NCI-H2029 (cell line): ENCODE results near the gene SPRYD7.
"Not testable (repeated sequence)": the region's sequence is repeated elsewhere in the genome, so short reads cannot be mapped to it uniquely, and the experiment has no call there.

Experiments used
- DNase-seq: peaks from one replicate; lab custom pipeline; 2025; lab: John Stamatoyannopoulos, UW

Gene SPRYD7, protein sequence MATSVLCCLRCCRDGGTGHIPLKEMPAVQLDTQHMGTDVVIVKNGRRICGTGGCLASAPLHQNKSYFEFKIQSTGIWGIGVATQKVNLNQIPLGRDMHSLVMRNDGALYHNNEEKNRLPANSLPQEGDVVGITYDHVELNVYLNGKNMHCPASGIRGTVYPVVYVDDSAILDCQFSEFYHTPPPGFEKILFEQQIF

DNA sequence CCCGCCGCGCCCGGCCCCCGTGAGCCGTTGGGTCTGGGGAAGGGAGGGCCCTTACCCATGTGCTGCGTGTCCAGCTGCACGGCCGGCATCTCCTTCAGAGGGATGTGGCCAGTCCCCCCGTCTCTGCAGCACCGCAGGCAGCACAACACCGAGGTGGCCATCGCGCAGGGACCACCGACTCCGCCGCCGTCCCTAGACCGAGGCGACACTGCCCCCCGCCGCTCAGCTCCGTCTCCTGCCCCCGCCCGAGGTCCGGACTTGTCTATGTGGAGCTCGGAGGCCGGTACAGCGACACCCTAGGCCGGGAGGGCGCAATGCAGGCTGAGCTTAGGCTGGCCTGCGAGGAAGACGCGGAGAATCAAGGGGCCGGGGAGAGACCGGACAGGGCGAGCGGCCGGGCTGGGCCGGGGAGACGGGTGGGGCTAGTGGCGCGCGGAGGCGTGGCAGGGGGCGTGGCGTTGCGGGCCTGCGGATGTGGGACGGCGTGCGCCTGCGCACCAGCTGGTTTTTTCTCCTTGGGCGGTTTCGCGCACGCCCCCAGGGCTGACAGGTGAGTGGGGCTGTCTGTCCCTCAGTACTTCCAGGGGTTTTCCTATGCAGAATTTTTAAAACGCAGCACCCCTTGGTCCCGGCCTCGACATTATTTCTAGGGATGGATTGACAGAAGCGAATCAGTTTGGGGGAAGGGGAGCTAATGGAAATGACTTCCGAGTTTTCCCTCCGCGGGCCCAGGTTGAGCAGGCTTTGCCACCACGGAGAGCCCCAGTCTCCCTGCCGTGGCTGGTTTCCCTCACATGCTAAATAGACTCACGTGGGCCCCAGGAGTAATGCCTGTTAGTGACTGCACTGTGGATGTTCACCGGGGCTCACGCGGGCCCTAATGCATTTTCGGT is at the start of gene SPRYD7:
Gene SPRYD7, minus strand, starts transcription at position 266 of the 893 bp plus-strand sequence. Its CDS starts 105 bp downstream, at position 161.
- DNase-seq = peak; percentile 83

DNA sequence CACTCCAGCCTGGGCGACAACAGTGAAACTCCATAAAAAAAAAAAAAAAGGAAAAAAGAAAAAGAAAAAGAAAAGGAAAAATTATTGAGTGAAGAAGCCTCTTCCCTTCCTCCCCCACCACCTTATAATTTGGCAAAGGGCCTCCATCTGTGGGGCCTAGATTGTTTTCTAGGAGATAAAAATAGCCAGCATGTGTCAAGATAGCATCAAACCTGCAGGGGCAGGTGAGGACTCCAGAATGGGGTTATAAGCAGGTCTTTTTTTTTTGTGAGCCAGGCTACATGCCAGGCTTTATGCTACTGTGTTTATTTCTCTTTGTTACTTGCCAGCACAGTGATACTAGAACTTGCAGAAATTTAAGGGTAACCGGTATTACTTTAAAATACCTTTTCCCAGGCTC is 49.0 kb upstream of the SPRYD7 start:
- peak; percentile 17 for DNase-seq

DNA sequence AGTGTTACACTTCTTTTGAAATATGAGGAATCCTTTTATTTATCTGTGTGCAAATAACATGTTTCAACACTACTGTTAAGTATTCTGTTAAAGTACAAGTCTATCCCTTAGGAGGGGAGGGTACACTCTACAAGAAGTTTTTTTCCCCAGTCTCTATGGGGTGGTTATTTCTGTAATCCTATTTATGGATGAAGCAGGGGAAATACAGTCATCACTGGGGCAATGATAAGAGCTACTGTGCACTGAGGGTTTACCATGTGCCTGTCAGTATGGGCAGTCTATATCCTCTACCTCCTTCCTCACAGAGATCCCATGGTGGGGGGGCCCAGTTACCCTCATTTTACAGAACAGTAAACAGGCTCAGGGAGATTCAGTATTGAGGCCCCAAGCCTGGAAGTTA is 44.1 kb upstream of the SPRYD7 start:
- DNase-seq = no peak

DNA sequence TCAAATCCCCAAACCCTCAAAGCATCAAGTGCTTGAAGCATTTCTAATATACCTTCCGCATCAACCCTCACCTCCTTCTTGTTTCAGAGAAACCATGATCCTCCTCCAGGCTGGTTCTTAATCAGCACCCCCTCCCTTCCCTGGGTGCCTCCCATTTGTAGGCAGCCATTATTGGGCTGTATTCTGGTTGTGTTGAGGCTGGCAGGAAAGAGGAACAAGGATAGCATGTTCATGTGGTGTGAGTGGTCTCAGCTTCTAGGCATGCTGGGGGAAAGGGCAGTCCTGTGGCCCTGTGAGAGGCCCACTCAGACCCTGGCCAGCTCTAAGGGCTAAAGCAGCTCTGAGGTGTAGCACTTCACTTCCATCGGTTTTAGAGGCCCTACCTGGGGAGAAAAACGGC is 41.9 kb upstream of the SPRYD7 start:
- no peak for DNase-seq

DNA sequence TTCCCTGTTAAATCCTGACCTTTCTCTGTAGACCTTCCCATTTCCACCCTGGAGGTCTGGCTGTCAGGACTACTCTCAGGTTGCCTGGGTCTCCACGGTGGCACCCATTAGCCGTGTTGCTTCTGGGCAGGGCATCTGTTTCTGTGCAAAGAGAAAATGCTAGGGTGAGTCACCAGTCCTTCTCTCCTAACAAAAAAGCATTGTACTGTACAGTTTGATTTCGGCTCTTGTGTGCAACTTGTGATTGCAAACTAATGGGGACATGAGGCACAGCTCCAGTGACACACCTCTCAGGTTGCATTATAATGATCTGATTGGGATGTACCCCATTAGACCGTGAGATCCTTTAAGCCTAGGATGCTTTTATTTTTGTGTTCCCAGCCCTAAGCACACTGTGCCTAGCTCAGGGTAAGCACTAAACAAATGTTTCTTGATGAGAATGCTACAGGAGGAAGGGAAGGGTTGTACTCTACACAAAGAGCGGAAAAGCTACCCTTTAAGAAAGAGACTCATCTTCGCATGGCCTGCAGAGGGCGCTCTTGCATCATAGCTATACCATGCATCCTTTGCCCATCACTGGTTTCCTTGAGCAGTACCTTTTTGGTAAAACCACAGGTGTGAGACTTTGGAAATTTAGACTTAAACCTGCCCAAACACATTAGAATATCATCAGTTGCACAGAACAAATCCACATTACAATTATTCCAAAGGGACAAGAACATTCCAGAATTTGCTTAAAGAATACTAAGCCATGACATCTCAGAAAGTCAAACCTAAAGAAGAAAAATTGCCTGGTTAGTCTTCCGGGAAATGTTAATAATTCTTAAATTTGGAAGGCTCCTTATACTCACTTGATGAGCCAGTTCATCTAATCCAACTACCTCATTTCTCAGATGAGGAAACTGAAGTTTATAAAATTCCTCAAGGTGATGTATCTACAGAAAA is 40.4 kb upstream of the SPRYD7 start:
- peak; percentile 5 for DNase-seq

DNA sequence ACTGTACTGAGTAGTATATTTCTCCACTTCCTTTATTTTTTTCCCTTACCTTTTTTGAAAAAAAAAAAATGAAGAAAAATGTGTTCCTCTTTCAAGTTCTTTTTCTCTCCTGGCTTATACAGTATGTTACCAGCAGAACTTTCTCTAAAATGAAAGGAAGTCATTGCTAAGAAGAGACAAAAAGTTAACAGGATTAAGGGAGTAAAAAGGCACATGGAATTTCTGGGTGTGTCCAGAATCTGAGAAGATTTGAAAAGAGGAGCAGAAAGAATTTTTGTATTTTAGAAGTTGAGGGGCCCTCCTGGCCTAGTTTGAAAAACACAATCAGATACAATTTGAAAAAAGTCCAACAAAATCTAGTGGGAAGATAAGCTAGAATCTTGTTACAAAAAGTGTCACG is 39.7 kb upstream of the SPRYD7 start:
- DNase-seq = no peak

DNA sequence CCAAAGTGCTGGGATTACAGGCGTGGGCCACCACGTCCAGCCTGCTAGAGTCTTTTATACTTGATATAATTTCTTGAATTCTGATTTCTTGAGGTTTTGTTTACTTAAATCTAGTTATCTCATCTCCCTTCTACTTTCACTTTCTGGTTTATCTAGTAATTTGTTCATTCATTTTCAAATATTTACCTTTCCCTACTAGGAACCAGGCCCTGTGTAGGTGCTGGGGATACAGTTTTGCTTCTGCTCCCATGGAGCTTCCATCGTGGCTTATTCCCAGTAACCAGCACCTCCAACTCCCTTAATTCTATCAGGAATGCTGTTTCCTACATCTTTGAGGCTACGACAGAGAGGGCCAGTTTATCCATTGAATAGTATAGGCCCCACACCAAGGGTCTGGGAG is 36.6 kb upstream of the SPRYD7 start:
- no peak for DNase-seq

DNA sequence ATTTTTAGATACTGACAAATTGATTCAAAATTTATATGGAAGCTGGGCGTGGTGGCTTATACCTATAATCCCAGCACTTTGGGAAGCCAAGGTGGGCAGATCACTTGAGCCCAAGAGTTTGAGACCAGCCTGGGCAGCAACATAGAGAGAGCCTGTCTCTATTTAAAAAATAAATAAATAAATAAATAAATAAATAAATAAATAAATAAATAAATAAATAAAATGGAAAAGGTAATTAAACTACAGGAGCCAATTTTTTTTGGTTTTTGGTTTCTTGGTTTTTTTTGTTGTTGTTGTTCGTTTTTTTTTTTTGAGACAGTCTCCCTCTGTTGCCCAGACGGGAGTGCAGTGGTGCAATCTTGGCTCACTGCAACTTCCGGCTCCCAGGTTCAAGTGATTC is 31.3 kb upstream of the SPRYD7 start:
- DNase-seq = no peak

DNA sequence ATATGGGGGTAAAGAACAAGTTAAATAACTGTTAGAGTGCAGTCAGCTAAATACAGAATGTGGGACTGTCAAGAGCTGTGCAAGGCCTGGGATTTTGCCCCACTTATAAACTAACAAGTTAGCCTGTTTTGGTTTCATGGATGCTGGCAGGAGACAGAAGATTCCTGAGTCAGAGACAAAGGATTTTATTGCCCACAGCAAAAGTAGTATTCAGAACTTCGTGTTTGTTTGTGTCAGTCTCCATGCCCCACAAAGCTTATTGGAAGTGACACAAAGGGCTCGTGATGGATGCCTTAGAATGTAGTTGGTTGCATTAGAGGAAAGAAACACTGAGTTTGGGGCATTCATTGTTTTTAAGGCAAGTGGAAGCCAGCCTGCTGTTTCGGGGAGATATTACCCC is 22.2 kb upstream of the SPRYD7 start:
- DNase-seq = no peak

DNA sequence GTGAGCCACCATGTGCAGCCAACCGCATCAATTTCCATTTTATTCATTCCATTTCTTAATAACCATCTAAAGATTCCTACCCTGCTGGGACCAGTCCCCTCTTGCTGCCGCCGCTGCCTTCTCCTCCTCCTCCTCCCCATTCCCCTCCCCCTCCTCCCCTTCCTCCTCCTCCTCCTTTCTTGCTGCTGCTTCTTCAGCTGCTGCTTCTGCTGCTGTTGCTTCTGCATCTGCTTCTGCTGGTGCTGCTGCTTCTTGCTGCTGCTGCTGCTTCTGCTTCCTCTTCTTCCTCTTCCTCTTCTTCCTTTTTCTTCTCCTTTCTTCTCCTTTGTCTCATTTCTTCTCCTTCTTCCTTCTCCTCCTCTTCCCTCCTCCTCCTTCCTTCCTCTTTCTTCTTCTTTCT is 20.0 kb upstream of the SPRYD7 start:
- no peak for DNase-seq

DNA sequence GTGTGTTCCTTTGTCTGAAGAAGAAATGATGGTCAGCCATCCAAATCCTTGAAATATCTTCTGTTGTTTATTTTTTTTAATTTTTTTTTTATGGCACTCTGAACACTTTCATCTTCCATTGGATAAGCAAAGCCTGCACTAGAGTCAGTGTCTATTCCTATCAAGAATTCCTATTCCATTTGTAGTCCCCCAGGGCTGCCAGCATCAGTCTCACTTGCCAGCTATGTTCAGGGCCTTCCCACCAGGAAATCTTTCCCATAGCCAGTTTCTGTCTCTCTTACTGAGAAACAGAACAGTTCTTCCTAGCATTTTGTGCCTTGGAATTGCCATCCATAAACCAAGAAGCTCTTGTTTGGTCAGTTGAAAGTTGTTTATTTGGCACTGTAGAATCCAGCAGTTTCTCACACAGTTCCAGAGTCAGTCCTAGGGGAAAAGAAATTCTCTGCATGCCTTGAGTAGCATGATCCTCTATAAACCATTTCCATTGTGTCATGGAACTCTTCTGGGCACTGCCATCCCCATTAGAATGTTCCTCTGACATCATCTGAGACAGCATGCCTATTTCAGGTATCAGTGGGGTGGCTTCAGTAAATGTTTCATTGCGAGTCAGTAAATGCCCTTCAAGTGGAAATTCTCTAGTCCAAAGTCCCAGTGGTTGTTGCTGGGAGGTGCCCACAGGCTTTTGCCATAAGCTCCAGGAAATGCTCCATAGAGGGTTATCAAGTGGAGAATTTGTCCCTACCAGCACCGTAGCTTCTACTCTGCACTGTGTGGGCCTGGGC is 18.7 kb upstream of the SPRYD7 start:
- no peak for DNase-seq

DNA sequence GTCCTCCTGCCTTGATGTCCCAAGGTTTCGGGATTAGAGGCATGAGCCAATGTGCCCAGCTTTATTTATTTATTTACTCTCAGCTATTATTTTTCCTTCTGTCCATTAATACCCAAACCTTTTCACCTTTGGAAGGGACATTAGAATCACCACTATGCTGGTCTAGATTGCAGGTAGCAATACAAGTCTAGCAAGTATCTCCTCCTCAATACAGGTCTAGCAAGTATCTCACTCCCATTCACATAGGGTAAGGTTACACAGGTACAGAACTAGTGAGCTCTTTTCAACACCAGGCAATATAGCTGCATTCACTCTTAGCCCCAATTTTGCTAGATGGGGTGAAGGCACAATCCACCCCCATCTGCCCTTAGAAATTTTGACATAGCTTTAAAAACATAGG is 17.4 kb upstream of the SPRYD7 start:
- no peak for DNase-seq

DNA sequence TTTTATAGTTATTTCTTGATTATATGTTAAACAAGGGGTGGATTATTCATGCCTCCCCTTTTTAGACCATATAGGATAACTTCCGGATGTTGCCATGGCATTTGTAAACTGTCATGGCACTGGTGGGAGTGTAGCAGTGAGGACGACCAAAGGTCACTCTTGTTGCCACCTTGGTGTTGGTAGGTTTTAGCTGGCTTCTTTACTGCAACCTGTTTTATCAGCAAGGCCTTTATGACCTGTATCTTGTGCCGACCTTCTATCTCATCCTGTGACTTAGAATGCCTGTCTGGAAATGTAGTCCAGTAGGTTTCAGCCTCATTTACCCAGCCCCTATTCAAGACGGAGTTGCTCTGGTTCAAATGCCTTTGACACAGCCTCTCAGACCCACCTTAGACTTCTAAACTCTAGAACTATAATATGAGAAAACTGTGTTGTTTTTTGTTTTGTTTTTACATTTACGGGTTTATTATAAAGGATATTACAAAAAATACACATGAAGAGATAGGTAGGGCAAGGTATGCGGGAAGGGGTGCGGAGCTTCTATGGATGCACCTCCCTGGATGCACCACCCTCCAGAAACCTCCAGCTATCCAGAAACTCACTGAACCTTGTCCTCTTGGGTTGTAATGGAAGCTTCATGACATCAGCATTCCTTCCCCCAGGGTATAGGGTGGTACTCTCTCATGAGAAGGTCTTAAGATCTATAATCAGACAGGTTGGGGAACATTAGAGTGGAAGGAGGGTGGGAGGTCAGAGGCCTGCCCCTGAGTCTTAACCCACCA is 15.8 kb upstream of the SPRYD7 start:
- no peak for DNase-seq

DNA sequence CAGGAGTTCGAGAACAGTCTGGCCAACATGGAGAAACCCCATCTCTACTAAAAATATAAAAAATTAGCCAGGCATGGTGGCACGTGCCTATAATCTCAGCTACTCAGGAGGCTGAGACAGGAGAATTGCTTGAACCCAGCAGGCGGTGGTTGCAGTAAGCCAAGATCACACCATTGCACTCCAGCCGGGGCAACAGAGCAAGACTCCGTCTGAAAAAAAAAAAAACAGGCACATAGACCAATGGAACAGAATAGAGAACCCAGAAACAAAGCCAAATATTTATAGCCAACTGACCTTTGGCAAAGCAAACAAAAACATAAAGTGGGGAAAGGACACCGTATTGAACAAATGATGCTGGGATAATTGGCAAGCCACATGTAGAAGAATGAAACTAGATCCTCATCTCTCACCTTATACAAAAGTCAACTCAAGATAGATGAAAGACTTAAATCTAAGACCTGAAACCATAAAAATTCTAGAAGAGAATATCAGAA is 12.7 kb upstream of the SPRYD7 start:
- not testable (repeated sequence) for DNase-seq

DNA sequence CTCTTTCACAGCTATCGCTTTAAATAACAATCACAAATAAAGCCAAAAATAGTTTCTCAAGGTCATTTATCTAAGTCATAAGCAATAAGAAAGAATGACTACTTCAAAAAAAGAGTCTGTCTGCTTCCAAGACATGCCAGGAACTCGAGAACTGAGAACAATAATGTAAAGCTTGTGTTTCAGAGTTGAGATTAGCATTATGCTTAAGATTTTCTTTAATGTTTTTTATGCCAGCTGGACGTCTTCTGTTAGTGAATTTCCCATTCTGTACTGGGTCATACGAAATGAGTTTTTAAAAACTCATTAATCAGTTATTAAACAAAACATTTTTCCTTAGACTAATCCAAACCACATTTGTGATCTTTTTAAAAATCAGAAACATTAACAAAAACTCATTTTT is 3.2 kb upstream of the SPRYD7 start:
- DNase-seq = no peak

DNA sequence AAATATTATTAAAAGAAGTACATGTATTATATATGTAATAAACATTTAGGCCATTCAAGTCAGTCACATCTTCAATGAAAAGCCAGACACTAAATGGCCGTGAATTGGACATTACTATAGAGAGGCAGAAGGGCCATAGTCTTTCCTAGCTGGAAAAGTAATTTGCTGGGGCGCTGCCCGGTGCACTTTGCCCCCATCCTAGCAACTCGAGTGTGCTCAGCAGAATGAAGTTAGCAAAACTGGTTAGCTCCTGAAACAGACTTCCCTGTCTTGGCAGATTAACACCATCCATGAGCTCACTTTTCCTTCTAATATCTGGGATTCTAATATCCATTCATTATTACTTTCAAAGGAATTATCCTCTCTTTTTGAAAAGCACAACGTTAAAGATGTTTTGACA is 2.8 kb upstream of the SPRYD7 start:
- no peak for DNase-seq

DNA sequence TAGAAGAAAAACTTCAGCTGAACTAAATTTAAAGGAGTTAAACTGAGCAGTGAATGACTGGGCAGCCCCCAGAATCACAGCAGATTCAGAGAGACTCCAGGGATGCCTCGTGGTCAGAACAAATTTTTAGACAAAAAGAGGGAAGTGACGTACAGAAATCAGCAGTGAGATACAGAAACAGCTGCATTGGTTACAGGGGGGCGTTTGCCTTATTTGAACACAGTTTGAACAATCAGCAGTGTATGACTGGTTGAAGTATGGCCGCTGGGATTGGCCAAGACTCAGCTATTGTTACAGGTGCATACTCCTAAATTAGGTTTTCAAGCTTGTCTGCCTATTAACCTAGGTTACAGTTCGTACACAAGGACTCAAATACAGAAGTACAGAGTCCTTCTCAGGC is 2.2 kb upstream of the SPRYD7 start:
- DNase-seq = no peak

DNA sequence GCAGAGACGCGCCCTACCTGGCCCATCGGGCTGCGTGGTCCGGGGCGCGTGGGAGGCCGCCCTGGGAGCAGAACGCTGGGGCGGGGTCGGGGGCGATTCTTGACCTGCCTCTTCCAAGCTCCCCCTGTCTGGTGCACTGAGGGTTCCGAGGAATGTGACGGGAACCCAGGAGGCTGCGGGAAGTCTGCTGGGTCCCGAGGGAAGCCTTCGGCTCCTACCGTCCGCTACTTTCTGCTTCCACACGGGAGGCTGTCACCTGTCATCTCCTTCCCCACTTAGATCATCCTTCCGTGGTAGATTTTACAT is 781 bp upstream of the SPRYD7 start:
- DNase-seq = no peak

DNA sequence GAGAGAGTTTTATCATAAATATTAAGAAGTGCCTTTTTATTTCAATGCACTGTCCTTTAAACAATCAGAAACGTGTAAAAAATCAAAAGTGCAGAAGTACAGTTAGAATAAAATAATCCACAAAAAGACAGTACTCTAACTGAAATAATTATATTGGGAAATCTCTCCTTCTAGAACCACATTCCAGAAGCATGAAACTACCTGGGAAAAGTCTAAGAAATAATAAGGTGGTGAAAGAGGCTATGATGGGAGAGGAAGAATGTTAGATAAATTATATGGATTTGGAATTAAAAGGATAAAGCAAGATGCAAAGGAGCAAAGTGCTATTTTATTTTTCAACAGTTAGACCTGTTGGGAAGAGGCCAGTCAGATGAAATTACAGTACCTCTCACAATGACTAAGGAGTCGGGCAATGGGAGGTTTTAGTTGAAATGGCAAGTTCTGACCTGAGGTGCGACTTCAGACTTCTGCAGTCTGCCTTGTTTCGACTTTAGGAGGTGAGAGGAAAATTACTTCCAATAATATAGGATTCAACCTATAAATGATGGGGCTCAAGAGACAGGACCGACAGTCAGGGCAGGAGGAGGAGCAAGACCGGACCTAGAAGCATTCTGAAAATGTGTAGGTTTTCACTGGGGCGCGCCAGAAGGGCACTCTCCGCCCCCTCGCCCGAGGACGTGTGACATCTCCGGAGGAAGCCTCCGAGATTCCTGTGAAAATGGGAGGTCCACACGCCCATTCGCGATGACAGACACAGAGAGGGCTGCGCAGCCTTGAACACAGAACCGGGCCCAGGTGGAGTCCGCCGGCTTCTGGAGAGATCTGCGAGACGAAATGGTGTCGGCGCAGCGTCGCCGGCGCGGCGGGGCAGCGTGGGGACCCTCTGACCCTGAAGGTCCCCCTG is 717 bp downstream of the SPRYD7 start:
- no peak for DNase-seq

DNA sequence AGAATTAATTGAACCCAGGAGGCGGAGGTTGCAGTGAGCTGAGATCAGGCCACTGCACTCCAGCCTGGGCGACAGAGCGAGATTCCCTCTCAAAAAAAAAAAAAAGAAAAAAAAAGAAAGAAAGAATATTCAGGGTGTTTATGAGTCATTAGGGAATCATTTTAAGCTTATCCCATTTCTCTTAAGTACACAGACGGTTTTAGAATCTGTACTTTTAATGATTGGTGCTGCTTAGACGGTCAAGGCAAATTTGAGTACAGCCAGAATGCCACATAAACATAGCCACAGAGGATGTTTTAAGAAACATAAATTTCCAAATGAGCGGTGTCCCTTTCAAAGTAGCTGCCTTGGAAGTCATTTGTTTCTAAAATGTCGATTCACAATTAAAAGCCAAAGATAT is 2.6 kb downstream of the SPRYD7 start:
- no peak for DNase-seq
